GM10266 (cell line): ENCODE data around the gene RBM4.

ENCODE experiments used
- DNase-seq: peaks from one replicate; pipeline ENCODE4 v3.0.0; 2012; ENCODE audit errors: extremely low spot score
- TF ChIP-seq, protein P1 (sequence below): IDR thresholded peaks from 2 replicates; pipeline ENCODE4 v1.5.1; 2012; ENCODE audit warnings: mild to moderate bottlenecking, low read depth; ENCODE audit not compliant: control insufficient read depth, insufficient read depth; ENCODE audit errors: missing control alignments

RBM4 gene

GRCh38 chr11:66659763-66660162 lies 21.3 kb downstream of the RBM4 start:
- DNase-seq = no peak
- TF ChIP-seq, protein P1, sequence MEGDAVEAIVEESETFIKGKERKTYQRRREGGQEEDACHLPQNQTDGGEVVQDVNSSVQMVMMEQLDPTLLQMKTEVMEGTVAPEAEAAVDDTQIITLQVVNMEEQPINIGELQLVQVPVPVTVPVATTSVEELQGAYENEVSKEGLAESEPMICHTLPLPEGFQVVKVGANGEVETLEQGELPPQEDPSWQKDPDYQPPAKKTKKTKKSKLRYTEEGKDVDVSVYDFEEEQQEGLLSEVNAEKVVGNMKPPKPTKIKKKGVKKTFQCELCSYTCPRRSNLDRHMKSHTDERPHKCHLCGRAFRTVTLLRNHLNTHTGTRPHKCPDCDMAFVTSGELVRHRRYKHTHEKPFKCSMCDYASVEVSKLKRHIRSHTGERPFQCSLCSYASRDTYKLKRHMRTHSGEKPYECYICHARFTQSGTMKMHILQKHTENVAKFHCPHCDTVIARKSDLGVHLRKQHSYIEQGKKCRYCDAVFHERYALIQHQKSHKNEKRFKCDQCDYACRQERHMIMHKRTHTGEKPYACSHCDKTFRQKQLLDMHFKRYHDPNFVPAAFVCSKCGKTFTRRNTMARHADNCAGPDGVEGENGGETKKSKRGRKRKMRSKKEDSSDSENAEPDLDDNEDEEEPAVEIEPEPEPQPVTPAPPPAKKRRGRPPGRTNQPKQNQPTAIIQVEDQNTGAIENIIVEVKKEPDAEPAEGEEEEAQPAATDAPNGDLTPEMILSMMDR = no peak

DNA sequence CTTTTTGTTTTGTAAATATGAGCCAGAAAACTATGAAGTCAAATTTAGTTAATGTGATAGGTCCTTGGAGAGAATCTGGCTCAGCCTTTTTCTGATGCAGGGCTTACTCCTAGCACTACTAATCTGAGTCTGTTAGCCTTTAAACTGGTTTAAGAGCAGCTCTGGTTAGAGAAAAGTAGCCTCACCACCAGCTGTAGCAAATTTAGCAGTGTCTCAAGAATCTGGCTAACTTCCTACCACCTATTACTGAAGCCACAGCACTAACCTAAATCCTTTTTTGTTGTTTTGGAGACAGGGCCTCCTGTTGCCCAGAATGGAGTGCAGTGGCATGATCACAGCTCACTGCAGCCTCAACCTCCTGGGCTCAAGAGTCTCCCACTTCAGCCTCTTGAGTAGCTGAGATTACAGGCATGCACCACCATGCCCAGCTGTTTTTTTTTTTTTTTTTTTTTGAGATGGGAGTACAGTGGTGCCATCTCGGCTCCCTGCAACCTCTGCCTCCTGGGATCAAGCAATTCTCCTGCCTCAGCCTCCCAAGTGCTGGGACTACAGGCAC lies 25.3 kb downstream of the RBM4 start:
- no peak for DNase-seq
- TF ChIP-seq, protein P1 = no peak

GRCh38 chr11:66665369-66665768 lies 26.9 kb downstream of the RBM4 start:
- TF ChIP-seq, protein P1 = no peak
- no peak for DNase-seq

DNA sequence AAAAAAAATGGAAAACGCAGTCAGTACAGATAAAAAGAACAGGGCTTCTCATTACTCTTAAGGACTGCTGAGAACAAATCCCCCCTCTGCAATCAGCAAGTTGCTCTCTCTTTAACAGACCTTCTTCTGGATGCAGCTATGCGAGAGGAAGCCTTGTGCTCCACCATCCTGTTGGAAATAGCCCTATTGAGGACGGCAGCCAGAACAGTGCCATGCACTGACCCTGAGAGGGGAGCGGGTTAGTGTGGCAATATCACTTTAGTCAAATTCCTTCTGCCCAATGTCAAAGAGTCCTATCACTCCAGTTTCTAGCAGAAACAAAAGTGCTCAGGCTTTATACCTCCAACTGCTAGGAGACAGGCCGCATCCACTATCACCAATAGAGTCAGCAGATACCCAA lies 32.3 kb downstream of the RBM4 start:
- DNase-seq = no peak
- TF ChIP-seq, protein P1 = no peak

GRCh38 chr11:66674964-66675602 lies 36.6 kb downstream of the RBM4 start:
- TF ChIP-seq, protein P1 = no peak
- DNase-seq = no peak

DNA sequence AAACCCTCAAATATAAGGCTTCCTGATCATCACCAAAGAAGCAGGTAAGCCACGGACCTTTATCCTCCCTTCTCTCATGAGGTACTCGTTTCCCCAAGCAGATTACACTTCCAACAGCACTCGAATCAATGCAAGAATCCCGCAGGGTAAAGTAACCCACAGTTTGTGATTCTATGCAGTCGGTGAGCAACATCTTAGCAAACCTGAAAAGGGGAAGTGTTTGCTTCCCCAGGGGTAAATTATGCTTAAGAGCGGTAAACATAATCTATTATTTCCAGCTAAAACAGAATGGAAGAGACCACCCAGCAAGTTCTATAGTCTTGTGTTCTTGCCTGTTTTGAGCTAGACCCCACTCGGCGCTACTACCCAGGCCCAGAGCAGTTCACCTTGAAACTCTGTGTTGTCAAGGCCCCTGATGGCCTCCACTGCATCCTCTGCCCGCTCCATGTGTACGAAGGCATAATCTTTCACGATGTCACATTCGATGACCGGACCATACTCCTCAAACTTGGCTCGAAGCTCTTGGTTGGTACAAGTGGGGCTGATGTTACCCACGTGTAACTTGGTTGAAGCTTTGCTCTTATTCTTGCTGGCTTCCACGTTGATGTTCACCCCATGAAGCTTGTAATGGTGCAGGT lies 37.9 kb downstream of the RBM4 start:
- TF ChIP-seq, protein P1 = no peak
- no peak for DNase-seq
